Cardiac muscle cell (in vitro differentiated cells and primary cell): Measurements from ENCODE around the gene MIF. TPM values are rescaled to one million over a fixed set of nuclear protein-coding genes. Genes with fewer than 3 reads are reported as not detected.
A peak's percentile ranks its signal among the peaks of the same experiment; 100 is the strongest.

Experiments used
- DNase-seq, 2 donors: peaks; one replicate each; pipeline versions ENCODE4 v3.0.0 to v3.0.0-alpha.2; 2010 to 2017; ENCODE audit warnings: low read depth in 1 of 2, low spot score in 1 of 2
- H3K27ac ChIP-seq: fragments of 200-600 bp; sonication (generic); 2 replicates; pipeline ENCODE4 v1.5.1; 2016
- H3K27me3 ChIP-seq: fragments of 200-600 bp; sonication (generic); 2 replicates; pipeline ENCODE4 v1.6.0; 2016; ENCODE audit warnings: control low read depth
- H3K36me3 ChIP-seq: fragments of 200-600 bp; sonication (generic); 2 replicates; pipeline ENCODE4 v1.5.1; 2016; ENCODE audit warnings: control low read depth
- H3K4me1 ChIP-seq: fragments of 200-600 bp; sonication (generic); 2 replicates; pipeline ENCODE4 v1.8.1; 2017; ENCODE audit warnings: low read depth, mild to moderate bottlenecking, mixed run types
- H3K4me3 ChIP-seq: fragments of 200-600 bp; sonication (generic); 2 replicates; pipeline ENCODE4 v1.5.1; 2016; ENCODE audit warnings: mild to moderate bottlenecking
- H3K9me3 ChIP-seq: fragments of 200-600 bp; sonication (generic); 2 replicates; pipeline ENCODE4 v1.5.1; 2017; ENCODE audit warnings: low read depth, mild to moderate bottlenecking, control low read depth
- CTCF ChIP-seq: IDR thresholded peaks from 2 replicates; pipeline ENCODE4 v1.5.1; 2012; ENCODE audit warnings: low read depth, mild to moderate bottlenecking, low read length
- polyA plus RNA-seq: library from polyadenylated mRNA; unstranded; fragments of >200 nt; fragmentation: Nextera tagmentation; extraction: Ambion mirVana; gene quantifications from 2 replicates; pipeline ENCODE4 v1.2.1, GENCODE V29; 2016
- total RNA-seq: library from RNA; depleted of rRNA; stranded (reverse); fragments of >200 nt; gene quantifications from 2 replicates; pipeline ENCODE4 v1.2.3, GENCODE V29; 2016

MIF gene
- total and polyA plus RNA-seq, 2 experiments from 2014 or later, result 855 to 4,717 TPM

GRCh38 chr22:23883658-23884057 is 10.5 kb upstream of the MIF start:
- TF ChIP-seq CTCF, result no peak
- Histone ChIP-seq H3K4me3 (no peak overlapping the region), H3K36me3 (peaks cover 10% of the 10 kb centered on the region), H3K9me3 (no peaks in the 10 kb centered on the region), H3K4me1 (no peaks in the 10 kb centered on the region), H3K27ac (no peak overlapping the region), H3K27me3 (no peaks in the 10 kb centered on the region)
- DNase-seq, result no peak

- H3K4me1 ChIP-seq, result no peaks in the 10 kb centered on the region
- TF ChIP-seq CTCF, result no peak
- H3K36me3 ChIP-seq, result peaks cover 10% of the 10 kb centered on the region
- H3K27me3 ChIP-seq, result no peaks in the 10 kb centered on the region
- no peak for DNase-seq
- H3K27ac ChIP-seq, result no peak overlapping the region
- no peak overlapping the region for H3K4me3 ChIP-seq
- H3K9me3 ChIP-seq, result no peaks in the 10 kb centered on the region
These were observed 10.0 kb upstream of the MIF start for GRCh38 chr22:23884140-23884539.

- Histone ChIP-seq H3K9me3 (no peaks in the 10 kb centered on the region), H3K4me1 (peaks cover 4% of the 10 kb centered on the region), H3K27ac (no peak overlapping the region), H3K27me3 (no peaks in the 10 kb centered on the region), H3K4me3 (no peak overlapping the region), H3K36me3 (peaks cover 3% of the 10 kb centered on the region)
- TF ChIP-seq CTCF, result peak; percentile 31
- DNase-seq, result peak in 1 of 2 donors; percentile 62
These were observed 5.4 kb upstream of the MIF start for GRCh38 chr22:23888615-23889401.

- TF ChIP-seq CTCF, result no peak
- no peaks in the 10 kb centered on the region for H3K27me3 ChIP-seq
- no peaks in the 10 kb centered on the region for H3K9me3 ChIP-seq
- no peak for DNase-seq
- no peak overlapping the region for H3K27ac ChIP-seq
- H3K36me3 ChIP-seq, result peaks cover 3% of the 10 kb centered on the region
- H3K4me3 ChIP-seq, result no peak overlapping the region
- peaks cover 4% of the 10 kb centered on the region for H3K4me1 ChIP-seq
These were observed 4.6 kb upstream of the MIF start for GRCh38 chr22:23889620-23890019.

GRCh38 chr22:23891726-23892125 is 2.5 kb upstream of the MIF start:
- H3K36me3 ChIP-seq, result peaks cover 7% of the 10 kb centered on the region
- no peak overlapping the region for H3K4me3 ChIP-seq
- H3K4me1 ChIP-seq, result peaks cover 4% of the 10 kb centered on the region
- no peak for DNase-seq
- TF ChIP-seq CTCF, result no peak
- H3K27ac ChIP-seq, result no peak overlapping the region
- no peaks in the 10 kb centered on the region for H3K9me3 ChIP-seq
- H3K27me3 ChIP-seq, result no peaks in the 10 kb centered on the region
